GM19035 (cell line): ENCODE data around the gene PLA2G4B.

Experiments
- ATAC-seq: cut with Tn5 transposase; IDR thresholded peaks from one replicate; pipeline ENCODE4 v1.9.1; 2021; ENCODE audit not compliant: unreplicated experiment

The PLA2G4B gene

GRCh38 chr15:41838400-41838897 is at the start of gene PLA2G4B:
Gene PLA2G4B, plus strand, starts transcription at chr15:41838847. Its CDS starts 67 bp downstream, at chr15:41838914.
- no peak for ATAC-seq

- ATAC-seq: no peak
Observed at GRCh38 chr15:41789236-41789635, 49.4 kb upstream of the PLA2G4B start.

GRCh38 chr15:41789662-41790061 is 49.0 kb upstream of the PLA2G4B start:
- ATAC-seq: no peak

- no peak for ATAC-seq
Observed at GRCh38 chr15:41790169-41790568, 48.5 kb upstream of the PLA2G4B start.

GRCh38 chr15:41790756-41791546 is 47.7 kb upstream of the PLA2G4B start:
- no peak for ATAC-seq

GRCh38 chr15:41791547-41791937 is 47.1 kb upstream of the PLA2G4B start:
- no peak for ATAC-seq

GRCh38 chr15:41792000-41792637 is 46.5 kb upstream of the PLA2G4B start:
- ATAC-seq: no peak

GRCh38 chr15:41794081-41794480 is 44.6 kb upstream of the PLA2G4B start:
- ATAC-seq: no peak

GRCh38 chr15:41795996-41796856 is 42.4 kb upstream of the PLA2G4B start:
- no peak for ATAC-seq

GRCh38 chr15:41797201-41797944 is 41.3 kb upstream of the PLA2G4B start:
- ATAC-seq: no peak

- no peak for ATAC-seq
Observed at GRCh38 chr15:41798607-41799487, 39.8 kb upstream of the PLA2G4B start.

- no peak for ATAC-seq
Observed at GRCh38 chr15:41799488-41799805, 39.2 kb upstream of the PLA2G4B start.

GRCh38 chr15:41801185-41801584 is 37.5 kb upstream of the PLA2G4B start:
- ATAC-seq: no peak

GRCh38 chr15:41801850-41802455 is 36.7 kb upstream of the PLA2G4B start:
- ATAC-seq: no peak

GRCh38 chr15:41804361-41804760 is 34.3 kb upstream of the PLA2G4B start:
- no peak for ATAC-seq

- no peak for ATAC-seq
Observed at GRCh38 chr15:41804916-41805666, 33.6 kb upstream of the PLA2G4B start.

GRCh38 chr15:41805711-41806110 is 32.9 kb upstream of the PLA2G4B start:
- no peak for ATAC-seq

GRCh38 chr15:41806291-41807181 is 32.1 kb upstream of the PLA2G4B start:
- ATAC-seq: no peak
